HG03439 (cell line): Measurements from ENCODE around the gene SPAG16.
"Not testable (repeated sequence)": the region's sequence is repeated elsewhere in the genome, so short reads cannot be mapped to it uniquely, and the experiment has no call there.

ENCODE experiments used
- ATAC-seq: cut with Tn5 transposase; IDR thresholded peaks from one replicate; pipeline ENCODE4 v1.9.1; 2021; ENCODE audit warnings: mild to moderate bottlenecking, moderate library complexity; ENCODE audit not compliant: unreplicated experiment

SPAG16 gene

DNA sequence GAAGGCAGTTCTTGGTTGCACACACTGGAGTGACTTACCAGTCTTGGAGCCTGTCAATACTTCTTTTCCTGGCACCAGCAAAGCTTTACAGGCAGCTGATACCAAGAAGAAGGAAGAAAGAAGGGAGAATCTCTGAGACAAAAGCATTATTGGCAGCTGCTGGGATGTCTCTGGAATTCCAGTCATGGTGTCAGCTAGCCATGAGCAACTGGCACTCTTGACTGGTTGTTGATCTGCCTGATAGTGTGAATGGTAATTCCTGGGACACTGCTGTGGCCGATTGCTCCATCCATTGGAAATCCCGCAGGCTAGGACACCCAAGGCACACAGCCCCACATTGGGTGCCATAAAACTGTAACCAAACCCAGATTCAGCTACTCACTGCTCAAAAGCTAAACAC, 17.8 kb upstream of the SPAG16 start:
- no peak for ATAC-seq

DNA sequence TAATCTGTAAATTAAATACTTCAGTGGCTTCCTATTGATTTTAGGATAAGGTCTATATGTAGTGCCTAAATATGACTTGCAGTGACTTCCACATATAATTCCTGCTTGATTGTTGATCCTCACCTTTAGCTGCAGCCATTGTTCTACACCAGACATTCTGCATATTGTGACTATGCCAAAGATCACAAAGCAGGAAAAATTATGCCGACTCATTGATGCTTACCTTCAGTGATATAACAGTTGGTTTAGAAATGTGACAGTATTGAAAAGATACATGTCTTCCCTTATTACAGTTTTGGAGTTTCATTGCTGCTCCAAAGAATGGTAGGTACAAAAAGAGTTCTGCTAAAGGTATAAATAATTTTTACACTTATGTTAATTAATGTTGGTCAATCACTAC, 12.3 kb upstream of the SPAG16 start:
- no peak for ATAC-seq

DNA sequence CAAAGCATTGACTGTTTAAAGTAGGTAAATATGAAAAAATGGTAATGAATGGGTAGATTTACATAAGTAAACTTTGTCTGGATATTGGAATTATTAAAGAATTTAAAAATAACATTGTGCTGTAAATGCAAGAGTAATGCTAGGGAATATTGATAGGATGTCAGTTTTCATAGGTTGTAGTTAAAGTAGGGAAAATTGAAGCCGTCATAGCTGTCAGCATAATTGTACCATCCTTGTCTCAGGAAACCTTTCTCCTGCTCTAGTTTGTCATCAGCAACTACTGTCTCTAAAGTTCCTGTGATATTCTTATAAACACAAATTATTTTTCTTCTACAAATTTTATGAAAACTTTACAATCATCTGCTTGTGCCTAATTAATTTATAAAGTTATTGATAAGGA, 10.1 kb upstream of the SPAG16 start:
- ATAC-seq: no peak

DNA sequence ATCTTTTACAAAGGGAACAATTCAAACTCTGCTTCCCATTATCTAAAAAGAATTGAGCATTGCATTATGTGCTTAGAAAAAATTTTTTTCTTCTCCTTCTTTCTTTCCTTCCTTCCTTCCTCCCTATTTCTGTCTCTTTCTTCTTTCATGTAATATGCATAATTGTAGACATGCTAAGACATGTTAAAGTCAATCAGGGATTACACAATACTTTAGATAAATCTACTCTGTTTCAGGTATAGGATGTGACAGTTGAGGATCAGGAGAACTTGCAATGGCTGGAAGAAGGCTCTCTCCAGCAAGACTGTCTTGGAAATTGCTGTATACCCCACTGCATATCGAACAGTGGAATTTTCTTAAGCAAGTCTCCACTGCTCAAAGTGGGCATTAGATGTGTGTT, 9.0 kb upstream of the SPAG16 start:
- ATAC-seq: no peak

DNA sequence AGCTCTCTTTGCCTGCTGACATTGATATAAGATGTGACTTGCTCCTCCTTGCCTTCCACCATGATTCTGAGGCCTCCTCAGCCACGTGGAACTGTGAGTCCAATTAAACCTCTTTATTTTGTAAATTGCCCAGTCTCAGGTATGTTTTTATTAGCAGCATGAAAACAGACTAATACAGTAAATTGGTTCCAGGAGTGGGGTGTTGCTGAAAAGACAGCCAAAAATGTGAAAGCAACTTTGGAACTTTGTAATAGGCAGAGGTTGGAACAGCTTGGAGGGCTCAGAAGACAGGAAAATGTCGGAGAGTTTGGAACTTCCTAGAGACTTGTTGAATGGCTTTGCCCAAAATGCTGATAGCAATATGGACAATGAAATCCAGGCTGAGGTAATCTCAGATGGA, 7.1 kb upstream of the SPAG16 start:
- not testable (repeated sequence) for ATAC-seq

DNA sequence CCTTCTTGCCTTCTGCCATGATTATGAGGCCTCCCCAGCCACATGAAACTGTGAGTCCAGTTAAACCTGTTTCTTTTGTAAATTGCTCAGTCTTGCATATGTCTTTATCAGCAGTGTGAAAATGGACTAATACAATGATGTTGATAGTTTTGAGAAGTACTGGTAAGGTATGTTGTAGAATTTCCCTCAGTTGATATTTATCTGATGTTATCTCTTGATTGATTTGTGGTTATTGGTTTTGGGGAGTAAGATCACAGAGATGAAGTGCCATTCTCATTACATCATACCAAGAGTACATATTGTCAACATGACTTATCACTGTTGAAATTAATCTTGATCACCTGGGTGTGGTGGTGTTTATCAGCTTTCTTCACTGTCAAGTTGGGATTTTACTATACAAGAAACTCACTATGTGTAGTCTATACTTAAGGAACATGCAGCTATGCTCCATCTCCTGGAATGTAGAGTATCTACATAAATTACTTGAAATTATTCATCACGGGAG, 5.1 kb upstream of the SPAG16 start:
- ATAC-seq: no peak

DNA sequence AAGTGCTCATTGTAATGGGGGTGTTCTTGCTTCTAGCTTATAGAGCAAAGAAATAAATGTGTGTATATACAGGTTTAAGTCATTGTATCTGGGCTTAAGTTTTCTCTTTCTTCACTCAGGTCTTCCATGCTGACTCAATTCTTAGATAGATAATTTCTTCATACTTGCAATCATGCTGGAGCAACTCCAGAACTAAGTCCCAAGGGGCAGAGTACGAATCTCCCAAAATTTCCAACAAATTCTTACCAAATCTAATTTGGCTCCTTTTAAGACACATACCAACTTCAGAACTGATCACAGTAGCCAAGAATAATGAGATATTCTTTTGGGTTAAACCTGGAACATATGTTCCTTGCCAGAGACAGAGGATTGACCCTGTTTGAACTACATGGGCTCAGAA, 4.3 kb upstream of the SPAG16 start:
- ATAC-seq: no peak

DNA sequence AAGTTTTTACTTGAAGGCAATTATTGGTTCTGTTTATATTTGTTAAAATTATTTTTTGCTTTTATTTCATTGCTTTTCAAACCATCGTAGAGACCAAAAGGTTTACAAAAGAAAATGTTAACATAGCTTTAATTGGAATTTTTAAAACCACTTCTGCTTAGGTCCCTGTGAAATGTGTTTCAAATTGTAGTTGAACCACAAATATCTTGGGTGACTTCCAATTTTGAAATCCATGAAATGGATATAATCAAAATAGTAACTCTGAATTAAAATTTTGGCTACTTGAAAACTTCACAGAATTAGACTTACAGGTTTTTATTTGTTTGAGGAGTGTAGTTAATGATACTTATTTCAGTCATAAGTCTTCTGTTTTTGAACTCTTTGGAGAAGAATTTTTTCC, 3.1 kb upstream of the SPAG16 start:
- no peak for ATAC-seq

DNA sequence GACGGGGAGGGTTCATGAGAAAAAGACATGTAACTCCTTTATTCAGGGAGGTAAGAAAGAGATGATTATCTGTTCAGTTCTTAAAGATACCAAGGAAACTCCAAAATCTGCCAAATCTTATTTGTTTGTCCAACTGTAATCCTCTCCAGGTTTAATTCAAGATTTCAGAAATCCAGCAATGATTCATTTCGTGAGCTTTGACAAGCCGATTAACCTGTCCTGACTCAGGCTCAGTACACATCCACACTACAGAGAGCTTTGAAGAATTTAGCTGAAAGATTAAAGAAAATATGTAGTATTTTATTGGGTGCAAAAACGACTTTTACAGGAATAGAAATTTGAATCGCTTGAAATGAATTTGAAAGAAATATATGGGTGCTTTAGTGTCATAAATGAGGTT, 1.1 kb downstream of the SPAG16 start:
- ATAC-seq: no peak

DNA sequence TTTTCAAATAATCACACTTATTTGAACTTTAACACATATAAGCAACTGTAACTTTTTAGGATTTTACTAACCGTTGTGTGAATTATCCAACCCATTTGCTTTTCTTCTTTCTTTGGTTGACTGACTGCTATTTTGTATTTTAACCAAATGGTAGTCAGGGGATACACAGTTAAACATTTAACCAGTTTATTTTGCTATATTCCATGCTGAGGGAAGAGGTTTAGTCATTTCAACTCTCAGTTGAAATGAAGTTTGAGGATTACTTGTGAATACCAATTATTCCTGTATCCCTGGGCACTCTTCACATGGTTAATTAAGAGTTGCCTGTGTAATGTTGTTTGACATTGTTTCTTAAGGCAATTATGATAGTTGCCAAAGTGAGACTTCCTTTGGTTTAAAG, 1.9 kb downstream of the SPAG16 start:
- ATAC-seq: no peak

DNA sequence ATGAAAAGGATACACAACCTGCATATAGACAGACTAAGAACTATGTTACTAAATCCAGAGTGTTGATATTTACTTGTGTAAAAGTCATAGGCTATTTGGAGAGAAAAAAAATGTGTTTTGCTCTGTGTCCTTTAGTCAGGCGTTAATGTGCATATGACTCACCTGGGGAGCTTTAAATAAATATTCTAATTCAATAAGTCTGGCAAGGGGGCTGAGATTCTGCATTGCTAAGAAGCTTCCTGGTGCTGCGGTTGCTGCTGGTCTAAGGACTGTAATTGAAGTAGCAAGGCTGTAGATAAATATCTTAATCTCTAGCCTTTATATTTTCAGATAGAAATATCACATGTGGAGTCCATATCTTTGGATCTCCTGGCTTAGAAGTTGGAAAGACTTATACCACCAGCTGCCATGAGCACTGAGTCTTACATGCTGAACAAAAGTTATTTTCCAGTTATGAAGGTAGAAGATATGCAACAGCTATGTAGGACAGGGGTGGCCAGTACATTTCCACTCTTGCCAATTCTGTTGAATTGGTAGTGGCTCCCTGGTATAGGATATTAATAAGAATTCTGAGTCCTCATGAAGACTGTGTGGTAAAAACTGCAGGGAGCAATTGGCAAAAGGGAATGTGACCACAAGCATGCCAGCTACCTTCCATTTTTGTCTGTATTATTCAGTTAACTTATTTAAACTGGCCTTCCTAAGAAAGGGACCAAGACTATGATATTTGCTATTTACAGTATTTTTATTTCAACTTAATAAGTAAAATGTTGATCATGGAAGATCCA, 4.8 kb downstream of the SPAG16 start:
- ATAC-seq: no peak

DNA sequence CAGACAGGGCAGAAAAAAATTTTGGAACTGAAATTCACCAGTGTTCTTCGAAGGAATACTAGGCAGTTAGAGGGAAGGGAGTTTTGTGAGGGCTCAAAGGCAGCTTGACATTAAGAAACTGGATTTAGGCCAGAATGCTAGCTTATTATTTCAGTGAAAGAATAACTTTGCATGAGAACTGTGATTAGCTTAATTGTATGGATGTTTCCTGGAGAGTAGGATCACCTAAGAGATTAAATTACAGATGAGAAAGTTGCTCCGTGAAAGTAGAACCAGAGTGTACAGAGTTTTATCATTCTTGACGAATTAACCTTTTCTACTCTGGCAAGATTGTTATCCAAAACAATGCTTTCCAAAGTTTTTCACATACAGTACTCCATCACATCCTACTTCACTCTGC, 6.2 kb downstream of the SPAG16 start:
- ATAC-seq: no peak

DNA sequence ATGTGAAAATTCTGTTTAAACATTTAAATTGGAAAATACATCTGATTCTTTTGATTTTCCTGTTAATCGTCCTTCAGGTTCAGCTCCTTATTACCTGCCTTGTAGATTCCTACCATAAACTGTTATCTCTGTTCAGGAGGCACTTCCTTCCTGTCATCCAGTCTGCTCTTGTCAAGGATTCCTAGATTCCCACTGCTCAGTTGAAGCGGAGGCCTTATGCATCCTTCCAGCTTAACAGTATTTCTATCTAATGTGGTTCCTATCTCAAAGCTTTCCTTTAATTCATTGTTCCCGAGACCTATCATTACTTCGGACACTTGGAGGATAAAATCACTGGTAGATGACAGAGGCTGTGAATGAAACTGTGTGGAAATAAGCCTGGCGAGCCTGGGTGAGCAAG, 12.0 kb downstream of the SPAG16 start:
- no peak for ATAC-seq

DNA sequence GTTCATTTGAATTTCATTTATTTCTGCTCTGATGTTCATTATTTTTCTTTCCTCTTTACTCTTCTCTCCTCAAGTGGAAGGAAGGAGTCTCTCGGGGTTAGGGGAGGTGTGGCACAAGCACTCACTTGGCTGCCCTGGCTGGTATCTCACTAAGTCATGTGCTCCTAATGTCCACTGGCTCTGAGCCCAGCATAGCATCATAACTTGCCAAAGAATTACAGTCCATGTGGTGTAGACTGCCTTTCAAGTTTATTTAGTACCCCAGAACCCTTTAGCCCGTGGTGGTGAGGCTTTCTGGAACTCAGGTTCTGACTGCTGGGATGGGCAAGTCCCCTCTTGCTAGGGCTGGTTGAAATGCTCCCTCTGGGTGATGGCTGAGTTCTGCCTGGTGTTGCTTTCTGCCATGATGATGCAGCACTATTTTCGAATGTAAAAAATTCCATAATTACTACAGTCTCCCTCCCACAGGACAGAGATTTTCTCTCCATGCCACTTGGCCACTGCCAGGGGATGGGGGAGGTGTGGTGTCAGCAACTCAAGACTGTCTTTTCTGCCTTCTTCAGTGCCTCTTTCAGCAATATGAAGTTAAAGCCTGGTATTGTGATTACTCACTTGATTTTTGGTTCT, 22.2 kb downstream of the SPAG16 start:
- no peak for ATAC-seq

DNA sequence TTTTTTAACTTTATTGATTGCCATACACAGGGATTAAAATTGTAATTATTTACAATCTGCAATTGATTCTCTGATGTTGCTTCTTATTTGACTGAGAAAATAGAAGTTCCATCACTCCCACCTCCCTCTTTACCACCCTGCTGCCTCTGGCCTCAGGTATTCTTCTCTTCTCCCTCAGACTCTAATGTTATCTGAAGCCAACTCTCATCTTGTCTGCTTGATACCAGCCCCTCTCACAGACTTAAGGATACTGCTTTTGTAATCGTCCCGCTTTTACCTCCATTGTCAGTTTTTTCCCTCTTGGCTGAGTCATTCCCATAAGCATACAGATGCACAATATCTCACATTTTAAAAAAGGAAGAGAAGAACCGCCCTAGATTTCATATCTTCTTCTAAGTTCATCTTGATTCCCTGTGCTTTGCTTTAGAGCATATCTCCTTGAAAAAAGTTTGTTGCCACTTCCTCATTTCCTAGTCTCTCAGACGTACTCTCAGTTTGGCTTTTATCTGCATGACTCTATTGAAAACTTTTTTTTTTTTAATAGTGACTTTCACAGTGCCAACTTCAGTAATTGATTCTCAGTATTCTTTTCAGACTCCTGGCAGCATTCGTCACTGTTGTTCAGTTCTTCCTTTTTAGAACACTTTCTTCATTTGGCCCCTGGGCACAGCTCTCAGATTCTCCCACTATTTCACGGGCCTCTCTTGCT, 31.1 kb downstream of the SPAG16 start:
- no peak for ATAC-seq

DNA sequence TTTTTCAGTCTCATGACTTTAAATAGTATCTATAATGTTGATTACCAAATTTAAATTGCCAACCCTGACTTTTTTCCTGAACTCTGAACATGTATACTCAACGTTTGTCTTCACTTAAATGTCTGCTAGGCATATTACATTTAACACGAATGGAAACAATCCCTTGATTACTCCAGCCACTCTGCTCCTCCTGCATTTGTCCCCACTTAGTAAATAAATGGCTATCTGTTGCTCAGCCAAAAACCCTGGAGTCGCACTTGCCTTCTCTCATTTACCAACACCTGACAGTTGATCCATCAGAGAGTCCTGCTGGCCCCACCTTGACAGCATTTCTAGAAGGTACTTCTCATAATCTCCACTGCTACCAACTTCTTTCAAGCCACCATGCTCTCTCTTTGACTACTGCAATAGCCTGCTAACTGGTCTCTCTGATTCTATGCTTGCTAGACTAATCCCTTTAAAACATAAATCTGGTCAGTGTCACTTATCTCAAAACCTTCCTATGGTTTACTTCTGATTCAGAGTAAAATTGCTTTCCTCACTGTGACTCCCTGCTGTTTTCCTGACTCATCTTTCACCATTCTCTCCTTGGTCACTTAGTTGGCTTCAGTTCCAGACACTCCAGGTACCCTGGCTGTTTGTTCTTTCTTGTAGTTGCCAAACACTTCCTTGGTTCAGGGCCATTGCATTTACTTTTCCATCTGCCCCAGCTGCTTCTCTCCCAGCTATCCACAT, 31.9 kb downstream of the SPAG16 start:
- ATAC-seq: no peak

DNA sequence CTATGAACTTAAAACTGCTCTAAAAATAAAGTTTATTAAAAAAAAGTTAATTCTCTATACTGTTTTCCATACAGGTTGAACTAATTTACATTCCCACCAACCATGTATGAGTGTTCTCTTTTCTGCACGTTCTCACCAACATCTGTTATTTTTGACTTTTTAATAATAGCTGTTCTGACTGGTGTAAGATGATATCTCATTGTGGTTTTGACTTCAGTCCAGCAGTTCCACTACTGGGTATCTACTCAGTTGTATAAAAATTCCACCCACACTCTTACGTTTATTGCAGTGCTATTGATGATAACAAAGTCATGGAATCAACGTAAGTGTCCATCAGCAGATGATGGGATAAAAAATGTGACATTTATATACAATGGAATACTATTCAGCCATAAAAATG, 33.7 kb downstream of the SPAG16 start:
- no peak for ATAC-seq

DNA sequence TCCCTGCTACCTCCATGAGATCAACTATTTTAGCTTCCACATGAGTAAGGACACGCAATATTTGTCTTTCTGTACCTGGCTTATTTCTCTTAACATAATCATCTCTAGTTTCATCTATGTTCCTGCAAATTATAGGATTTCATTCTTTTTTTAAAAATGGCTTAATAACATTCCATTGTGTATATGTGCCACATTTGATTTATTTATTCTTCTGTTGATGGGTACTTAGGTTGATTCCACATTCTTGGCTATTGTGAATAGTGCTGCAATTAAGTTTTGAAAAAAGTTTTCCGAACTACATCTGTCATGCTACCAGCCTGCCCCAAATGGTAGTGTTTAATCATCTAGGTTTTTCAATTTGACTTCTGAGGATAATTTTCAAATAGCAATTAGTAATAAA, 36.3 kb downstream of the SPAG16 start:
- ATAC-seq: no peak

DNA sequence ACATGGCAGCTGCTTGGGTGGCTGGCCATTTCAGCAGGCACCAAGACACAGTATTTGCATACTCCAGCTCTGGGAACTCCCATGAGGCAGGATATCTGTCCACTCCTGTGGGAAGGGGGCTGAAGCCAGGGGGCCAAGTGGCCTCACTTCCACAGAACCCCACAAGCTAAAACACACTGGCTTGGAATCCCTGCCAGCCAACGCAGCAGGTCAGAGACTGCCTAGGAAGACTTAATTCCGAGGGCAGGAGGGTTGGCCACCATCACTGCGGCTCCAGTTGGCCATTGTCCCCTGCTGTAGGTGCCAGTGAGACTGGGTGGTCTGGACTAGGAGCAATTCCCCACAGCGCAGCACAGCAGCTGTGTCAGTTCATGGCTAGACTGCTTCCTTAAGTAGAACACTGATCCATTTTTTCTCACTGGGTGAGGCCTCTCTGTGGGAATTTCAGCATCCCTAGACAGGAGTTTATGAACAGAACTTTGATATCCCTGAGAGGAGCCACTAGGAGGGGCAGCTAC, 52.0 kb downstream of the SPAG16 start:
- ATAC-seq: no peak

DNA sequence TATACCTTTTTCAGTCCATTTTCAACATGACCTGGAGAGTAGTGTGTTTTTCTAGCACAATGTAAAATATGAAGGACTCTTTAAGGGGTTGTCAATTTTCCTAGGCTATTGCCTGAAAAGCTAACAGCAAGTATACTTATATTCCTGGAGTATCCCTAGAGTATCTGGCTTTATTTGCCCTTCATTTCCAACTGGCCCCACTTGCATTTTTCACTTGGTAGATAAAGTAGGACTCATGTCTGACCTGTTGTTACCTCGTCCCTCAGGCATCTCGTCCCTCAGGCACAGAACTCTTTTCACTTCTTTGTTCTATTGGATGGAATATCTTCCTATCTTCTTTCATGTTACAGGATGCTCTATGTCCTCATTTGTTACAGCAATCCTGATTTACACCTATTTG, 69.2 kb downstream of the SPAG16 start:
- ATAC-seq: no peak

DNA sequence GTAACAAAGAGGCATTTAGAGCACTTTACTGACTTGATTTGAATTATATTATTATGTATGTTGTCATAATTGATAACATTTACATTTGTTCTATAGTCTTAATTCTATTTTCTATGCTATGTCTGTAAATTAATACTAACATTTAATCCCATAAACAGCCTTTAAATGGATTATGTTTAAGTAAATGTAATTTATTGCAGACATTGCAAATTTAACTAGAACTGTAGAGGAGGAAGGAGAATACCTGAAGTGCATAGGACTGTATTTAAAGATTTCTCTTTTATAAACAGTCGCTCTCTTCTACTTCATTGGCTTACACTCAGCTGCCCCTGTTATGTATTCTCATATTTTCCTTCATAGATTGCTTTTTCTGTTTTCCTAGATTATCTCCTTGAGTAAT, 92.4 kb downstream of the SPAG16 start:
- ATAC-seq: no peak
